SK-MEL-5 (cell line): ENCODE data around the gene CLDN14. TPM values are rescaled to one million over a fixed set of nuclear protein-coding genes. Genes with fewer than 3 reads are reported as not detected.

Experiments used
- DNase-seq: peaks from one replicate; pipeline ENCODE4 v3.0.0-alpha.2; 2016; ENCODE audit warnings: low read depth, low spot score
- in situ Hi-C: cut with HindIII; loops from 2 replicates; pipeline ENCODE4 v1.10.0; 2016; ENCODE audit warnings: low sequenced_read_pairs, high pct_unique_total_duplicates, low pct_unique_long_range_greater_than_20kb
- polyA plus RNA-seq, 2 experiments: library from polyadenylated mRNA; depleted of rRNA; stranded (reverse); fragments of >200 nt; gene quantifications; 2 replicates each; pipeline ENCODE4 v1.2.3, GENCODE V29; 2015
- total RNA-seq: library from RNA; depleted of rRNA; stranded (reverse); fragments of >200 nt; shearing (Covaris generic); gene quantifications from 2 replicates; pipeline ENCODE4 v1.2.3, GENCODE V29; 2014; rRNA removed

The CLDN14 gene, protein sequence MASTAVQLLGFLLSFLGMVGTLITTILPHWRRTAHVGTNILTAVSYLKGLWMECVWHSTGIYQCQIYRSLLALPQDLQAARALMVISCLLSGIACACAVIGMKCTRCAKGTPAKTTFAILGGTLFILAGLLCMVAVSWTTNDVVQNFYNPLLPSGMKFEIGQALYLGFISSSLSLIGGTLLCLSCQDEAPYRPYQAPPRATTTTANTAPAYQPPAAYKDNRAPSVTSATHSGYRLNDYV
- total RNA-seq, result 12.5 and 12.9 TPM in 2 replicates
- 15.9 and 19.0 TPM in 2 replicates for polyA plus RNA-seq (2015; cell fraction: cytosol; rRNA removed)
- polyA plus RNA-seq (2015; cell fraction: nucleus; rRNA removed), result 3.1 and 5.5 TPM in 2 replicates

DNA sequence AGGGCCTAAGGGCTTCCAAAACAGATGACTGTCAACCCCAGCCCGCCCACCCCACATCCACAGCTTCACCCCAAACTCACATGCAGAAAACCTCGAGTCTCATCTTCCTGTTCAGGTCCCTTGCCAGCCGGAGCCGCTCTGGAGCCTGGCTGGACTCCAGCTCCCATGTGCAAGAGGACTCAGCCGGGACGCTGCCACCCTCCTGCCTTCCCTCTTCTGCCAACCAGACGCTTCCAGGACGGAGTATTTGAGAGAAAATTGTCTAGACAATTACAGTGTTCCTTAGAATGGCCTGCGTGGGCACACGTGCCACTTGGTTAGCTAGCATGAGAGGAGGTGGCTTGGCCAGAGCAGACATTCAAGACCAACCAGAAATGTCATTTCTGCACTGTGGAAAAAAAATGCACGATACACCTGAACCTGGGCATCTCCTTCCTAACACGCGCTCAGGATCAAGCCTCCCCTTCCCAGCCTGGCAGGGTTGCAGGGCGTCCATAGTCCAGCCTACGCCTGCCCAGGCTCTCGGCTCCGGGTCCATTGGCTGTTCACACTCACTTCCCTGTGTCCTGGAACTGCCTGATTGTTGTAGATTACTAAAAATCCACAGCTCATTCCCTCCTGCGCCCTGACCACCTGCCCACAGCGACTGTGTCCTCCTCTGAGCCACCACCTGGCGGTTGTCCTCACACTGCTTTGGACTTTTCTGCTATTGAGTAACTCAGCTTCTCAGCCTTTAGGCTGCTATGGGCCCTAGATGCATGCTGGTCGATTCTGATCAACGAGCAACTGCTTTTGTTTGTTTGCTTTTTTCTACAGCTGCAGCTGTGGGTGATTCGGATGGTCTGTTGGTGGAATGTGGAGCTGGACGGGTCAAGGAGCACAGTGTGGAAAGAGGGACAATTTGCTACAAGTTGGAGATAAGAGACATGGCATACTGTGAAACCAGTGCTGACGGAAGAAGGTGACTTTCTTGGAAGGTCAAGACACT is at the start of gene CLDN14:
Gene CLDN14 (minus strand): TSS at position 708 of the 988 bp plus-strand sequence. CDS start 18,427 bp downstream, outside the sequence.
- in situ Hi-C loops, result no loop called here
- no peak for DNase-seq

DNA sequence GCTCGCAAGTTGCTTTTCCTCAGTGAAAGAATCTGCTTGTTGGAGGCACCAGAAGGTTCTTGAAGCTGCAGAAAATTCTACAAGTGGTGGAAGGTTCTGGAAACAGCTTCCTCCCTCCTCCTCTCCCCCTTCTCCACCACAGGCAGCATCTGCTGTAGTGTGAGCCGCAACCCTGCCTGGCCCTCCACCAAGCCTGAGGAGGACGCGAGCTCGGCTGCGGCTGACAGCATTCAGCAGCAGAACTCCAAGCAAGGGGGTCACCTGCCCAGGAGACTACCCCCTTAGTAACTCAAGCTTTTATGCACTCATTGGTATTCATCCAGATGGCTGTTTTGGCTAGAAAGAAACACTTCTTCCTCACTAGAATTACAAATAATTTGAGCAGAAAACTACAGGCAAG is 48.8 kb upstream of the CLDN14 start:
- in situ Hi-C loops, result no loop called here
- no peak for DNase-seq

DNA sequence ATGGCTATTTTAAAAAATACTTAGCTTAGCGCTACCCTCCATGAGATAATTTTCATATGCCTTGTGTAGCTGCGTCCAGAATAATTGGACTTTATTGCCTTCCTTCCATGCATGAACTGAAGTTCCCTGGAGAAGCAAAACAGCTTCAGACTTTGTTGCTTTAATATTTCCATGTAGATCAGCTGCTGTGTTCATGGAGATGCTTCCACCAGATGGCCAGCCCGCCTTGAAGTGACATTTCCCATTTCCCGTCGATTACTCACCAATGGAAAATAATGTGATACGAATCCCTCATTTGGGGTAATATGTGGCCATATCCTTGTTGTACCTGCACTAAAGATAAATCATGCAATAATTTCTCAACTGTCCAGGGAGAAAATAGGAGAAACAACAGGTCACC is 47.4 kb upstream of the CLDN14 start:
- in situ Hi-C loops, result no loop called here
- no peak for DNase-seq

DNA sequence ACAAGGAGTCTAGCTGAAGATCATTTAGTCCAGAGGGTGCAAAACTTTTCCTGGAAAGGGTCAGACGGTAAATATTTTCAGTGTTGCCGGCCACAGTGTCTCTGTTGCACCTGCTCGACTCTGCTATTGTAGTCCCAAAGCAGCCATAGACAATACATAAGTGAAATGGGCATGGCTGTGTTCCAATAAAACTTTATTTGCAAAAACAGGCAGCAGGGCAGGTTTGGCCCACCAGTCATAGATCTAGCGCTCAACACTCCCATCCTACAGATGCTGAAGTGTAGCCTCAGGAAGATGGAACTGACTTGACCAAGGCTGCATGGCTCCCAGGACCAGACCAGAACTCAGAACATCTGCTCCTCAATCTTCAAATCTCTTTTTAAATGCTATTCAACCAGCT is 46.2 kb upstream of the CLDN14 start:
- no peak for DNase-seq
- in situ Hi-C loops, result no loop called here

DNA sequence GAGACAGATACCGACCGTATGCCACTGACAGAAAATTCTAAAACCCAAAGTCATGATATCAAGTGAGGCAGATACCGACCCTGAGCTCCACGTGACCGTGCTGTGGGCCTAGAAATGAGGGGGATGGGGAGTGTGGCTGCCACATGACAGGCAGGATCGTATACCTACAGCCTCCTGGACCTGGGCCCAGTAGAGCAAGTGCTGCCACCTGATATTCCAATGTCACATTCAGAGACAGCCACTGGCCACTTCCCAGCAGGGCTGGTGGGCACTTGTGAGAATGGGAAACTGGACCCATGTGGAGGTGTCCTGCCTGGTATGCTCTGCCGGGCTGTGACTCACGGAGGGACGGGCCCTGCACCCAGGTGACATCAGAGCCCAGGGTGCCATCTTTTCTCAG is 44.6 kb upstream of the CLDN14 start:
- in situ Hi-C loops, result no loop called here
- DNase-seq, result no peak

DNA sequence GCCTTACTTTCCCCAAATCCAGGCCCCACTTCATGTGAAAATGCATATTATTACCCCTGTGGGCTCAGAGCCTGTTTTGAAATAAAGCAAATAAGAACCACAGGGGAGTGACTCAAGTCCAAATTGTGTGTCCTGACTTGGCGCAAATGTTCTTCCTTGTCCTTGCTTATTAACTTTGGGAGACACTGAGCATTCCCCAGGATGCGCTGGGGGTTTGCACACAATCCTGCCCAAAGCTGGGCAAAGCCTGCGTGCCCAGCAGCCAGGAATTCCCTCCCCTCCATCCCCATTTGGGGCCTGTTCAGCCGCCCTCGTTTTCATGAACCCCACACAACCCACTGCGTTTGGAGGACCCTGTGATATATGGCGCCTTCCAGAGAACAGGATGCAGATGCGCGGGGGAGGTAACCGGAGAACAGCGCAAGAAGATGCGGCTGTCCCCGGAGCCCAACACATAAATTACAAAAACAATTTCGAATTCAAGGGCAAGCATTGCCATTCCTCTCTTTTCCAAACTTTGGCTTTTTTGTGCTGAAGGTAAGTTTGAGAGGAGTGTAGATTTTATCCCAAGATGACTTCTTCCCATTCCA is 42.4 kb upstream of the CLDN14 start:
- in situ Hi-C loops, result no loop called here
- DNase-seq, result no peak

DNA sequence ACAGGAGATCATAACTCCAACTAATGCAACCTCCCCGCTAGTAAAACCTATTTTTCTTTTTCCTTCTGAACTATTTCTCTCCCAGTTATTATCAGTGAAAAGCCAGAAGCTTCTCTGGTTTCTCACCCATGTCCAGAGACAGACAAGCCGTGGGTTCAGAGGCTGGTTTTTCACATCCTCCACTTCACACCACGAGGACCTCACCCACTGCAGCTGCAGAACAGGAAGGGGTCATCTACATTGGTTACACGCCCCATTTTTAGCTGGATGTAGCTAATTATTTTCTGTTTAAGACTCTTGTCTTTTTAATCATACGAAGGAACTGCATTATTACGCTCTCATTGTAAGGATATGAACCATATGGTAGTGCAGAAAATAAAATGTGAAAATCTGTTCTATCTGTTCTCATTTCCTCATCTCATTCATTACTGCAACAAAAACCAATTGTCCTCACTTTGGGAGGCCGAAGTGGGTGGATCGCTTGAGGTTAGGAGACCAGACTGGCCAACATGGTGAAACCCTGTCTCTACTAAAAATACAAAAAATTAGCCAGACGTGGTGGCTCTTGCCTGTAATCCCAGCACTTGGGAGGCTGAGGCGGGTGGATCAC is 39.1 kb upstream of the CLDN14 start:
- DNase-seq, result no peak
- in situ Hi-C loops, result no loop called here

DNA sequence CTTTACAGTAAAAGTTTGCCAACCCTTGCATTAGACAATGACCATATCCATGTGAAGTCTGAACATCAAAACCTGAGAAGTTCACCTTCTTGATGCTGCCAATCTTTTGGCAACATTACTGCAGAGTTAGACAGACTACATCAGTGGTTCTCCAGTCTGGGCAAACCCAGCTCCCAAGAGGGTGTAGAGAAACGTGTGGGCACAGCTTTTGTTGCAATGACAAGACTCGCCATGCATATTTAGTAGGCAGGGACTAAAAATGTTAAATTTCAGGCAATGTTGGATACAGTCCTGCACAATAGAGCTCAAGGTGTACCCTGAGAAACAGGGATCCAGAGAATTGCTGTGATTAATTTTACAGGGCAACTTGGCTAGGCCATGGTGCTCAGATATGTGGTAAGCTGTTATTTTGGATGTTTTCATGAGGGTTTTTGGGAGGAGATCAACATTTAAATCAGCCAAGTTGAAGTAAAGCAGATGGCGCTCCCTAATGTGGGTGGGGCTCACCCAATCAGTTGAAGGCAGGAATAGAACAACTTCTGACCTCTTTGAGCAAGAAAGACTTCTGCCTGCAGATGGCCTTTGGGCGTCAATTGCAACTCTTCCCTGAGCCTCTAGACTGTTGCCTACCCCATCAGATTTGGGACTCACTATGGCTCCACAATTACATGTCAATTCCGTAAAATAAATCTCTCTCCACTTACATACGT is 37.6 kb upstream of the CLDN14 start:
- no peak for DNase-seq
- in situ Hi-C loops, result no loop called here

DNA sequence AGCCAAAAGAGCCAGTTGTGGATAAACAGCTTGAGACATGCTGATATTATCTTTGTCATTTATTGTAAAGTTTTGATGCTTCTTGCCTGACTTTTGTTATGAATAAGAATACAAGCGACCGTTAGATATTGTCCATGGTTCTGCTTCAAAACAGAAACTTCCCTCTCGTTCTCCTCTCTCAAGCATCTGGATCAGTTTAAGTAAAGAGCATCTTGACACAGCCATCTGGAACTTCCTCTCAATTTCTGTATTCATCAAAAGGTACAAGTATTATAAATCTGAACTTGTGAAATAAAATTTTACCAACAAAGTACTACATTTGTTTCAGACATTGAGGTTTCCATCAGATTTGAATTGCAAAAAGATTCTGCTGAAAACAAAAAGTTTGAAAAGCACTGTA is 36.4 kb upstream of the CLDN14 start:
- in situ Hi-C loops, result no loop called here
- DNase-seq, result no peak

DNA sequence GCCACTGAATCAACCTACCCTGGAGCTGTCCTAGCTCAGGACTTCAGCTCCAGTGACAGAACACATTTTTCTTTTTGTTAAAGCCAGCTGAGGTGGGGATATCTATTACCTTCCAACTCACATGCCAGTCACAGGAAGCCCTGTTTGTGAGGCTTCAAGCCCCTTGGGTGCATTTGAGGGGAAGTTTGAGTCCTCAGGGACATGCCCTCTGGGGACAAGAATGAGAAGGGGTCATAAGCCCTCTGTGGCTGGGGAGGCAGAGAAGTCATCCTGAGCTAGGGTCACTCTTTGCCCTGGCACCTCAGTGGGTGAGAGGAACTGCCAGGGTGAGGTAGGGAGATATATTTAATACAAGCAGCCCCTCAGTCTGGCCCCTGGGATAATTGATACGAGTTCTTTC is 33.5 kb upstream of the CLDN14 start:
- in situ Hi-C loops, result no loop called here
- DNase-seq, result no peak

DNA sequence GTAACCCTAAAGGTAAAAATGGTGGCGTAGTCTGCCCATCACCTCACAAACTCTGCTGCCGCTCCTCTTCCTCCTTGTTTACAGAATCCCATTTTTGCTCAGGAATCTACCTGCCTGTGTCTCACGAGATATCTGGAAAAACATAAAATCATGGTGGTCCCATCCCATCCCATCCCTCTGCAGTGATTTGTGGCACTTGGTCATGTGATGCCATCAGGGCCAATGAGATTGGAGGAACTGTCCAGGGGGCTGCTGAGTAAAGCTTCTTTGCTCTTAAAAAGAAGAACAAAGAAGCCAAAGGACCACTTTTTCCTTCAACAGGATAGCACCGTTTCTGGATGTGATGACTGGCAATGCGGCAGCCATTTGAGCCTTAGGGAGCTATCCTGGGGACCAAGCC is 33.0 kb upstream of the CLDN14 start:
- no peak for DNase-seq
- in situ Hi-C loops, result no loop called here

DNA sequence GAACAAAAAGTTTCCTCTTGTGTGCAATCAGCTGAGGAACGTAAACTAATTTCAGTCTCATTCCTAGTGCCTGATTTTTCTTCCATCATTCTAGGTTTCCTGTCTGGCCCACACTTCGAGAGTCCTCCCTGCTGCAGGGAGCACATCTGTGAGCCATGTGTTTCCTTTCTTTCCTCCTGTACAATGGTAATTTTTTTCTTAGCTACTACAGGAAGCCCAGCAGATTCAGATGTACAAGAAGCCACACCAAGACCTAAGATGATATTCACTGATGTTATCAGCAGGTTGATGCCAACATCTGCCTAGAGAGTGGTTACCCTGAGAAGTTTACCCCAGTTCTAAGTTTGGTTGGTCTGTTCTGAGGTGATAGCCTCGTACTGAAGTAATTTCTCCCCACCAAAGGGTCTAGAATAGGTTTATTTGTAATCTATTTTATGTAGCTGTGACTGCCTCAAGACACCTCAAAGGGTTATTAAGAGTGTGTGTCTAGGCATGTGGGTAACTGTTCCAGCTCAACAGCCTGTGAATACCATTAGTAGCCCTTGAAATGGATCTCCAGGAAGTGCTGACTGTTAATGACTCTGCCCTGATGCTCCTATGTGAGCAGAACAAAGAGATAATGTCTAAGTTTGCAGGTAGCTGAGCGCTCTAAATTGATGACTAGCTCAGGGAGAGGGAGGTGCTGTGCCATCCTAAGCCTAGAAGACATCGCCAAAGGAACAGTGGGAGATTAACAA is 31.7 kb upstream of the CLDN14 start:
- in situ Hi-C loops, result no loop called here
- no peak for DNase-seq

DNA sequence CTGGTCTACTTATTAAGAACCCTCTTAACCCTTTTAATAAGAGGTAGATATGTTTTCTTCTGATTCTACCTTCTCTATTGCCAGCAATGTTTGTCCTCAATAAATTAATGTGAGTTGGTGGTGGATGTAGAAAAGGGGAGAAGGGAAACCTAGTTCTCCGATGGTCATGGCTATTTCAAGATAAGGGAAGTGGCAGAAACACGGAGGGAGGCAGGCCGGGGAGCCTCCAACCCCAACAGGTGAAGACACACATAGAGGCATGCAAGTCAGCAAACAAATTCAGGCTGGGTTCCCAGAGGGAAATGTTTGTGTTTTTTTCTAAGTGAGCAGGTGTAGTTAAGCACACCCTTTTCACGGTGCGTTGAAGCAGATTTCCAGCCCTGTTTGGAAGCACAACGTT is 31.0 kb upstream of the CLDN14 start:
- in situ Hi-C loops, result no loop called here
- no peak for DNase-seq

DNA sequence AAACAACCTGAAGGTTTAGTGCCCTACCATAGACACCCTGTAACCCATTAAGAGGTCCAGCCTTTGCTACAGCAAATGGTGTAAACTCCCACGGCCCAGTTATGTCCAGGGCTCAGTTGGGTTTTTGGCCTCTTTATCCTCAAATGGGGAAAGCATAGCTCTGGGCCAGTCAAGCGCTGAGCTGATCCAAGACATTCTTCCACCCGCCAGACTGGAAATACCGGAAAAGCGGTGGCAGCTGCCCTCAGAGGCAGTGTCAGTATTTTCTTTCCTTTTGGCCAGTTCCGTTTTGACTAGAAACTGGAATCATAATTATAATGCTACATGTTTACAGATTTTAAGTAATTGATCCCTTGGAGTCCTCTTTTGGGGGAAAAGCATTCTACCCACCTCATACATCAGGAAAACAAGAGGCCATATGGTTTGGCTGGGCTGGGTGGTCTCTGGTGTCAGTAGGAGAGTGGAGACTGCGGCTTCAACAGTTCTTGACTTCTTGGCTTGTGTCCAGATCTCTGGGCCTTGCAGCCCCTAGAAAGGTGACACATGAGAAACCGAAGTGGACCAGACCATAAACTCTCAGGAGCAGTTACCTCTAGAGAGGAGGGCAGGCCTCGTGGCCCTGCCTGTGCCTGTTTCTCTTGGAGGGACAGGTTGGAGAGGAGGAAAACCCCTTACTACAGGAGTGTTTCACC is 30.2 kb upstream of the CLDN14 start:
- in situ Hi-C loops, result no loop called here

DNA sequence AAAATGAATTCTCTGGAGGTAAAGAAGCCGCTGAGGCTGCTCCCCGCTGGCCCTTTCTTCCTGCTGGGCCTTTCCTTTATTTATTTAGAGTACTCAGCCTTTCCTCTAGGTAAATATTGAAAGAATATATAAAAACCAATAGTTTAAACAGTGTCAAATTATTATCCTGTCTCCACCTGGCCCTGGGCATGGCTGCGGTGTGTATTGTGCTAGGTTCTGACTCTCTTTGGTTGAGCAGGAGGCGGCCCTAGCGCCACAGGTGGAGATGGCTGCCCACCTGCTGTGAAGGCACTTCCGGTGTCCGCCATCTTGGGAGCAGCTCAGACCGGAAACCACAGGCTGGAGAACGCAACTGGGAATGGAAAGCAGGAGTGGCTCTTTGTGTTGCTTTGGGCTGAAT is 29.0 kb upstream of the CLDN14 start:
- DNase-seq, result no peak
- in situ Hi-C loops, result no loop called here

More for the DNA sequence above, 30.2 kb upstream of the CLDN14 start:
- no peak for DNase-seq

DNA sequence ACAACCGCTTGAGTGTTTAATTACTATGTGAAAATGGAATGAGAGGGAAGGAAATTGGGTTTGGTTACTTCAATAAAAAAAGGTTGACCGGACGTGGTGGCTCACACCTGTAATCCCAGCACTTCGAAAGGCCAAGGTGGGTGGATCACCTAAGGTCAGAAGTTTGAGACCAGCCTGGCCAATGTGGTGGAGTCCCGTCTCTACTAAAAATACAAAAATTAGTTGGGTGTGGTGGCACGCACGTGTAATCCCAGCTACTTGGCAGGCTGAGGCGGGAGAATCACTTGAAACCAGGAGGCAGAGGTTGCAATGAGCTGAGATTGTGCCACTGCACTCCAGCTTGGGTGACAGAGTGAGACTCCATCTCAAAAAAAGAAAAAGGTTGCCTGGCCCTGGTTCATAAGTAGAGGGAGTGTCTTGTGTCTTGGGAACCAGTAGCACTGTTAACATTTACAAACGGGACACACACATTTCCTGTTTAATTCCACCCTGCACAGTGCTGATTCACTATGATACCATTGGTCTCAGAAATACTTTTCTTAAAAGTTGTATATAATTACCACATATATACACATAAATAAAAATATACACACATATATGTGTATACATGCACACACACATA is 27.6 kb upstream of the CLDN14 start:
- in situ Hi-C loops, result no loop called here
- DNase-seq, result no peak
